Gastrocnemius medialis (tissue), 4 donors: ENCODE data around the gene PRSS57. TPM values are rescaled to one million over a fixed set of nuclear protein-coding genes. Genes with fewer than 3 reads are reported as not detected.

Source experiments
- ATAC-seq, 2 donors: fragments of 150-250 bp; one replicate each; pipeline ENCODE4 v1.9.1; 2016
- DNase-seq, 2 donors: peaks; one replicate each; pipeline ENCODE4 v3.0.0-alpha.2; 2019
- H3K27ac ChIP-seq, 4 donors: fragments of 200-600 bp; sonication (generic); 1 replicate in 1 of 4; 2 replicates in 3 of 4; pipeline ENCODE4 v1.5.1; 2016 to 2018; ENCODE audit warnings: mild to moderate bottlenecking in 2 of 4, moderate library complexity in 1 of 4
- H3K27me3 ChIP-seq, 3 donors: fragments of 200-600 bp; sonication (generic) in 2 of 3; 1 replicate in 1 of 3; 2 replicates in 2 of 3; pipeline versions ENCODE4 v1.5.1 to v1.6.0; 2016 to 2019; ENCODE audit warnings: mild to moderate bottlenecking in 1 of 3, moderate library complexity in 1 of 3
- H3K36me3 ChIP-seq, 2 donors: fragments of 200-600 bp; sonication (generic) in 1 of 2; one replicate each; pipeline ENCODE4 v1.5.1; 2017 to 2018
- H3K4me1 ChIP-seq, 2 donors: fragments of 200-600 bp; sonication (generic) in 1 of 2; one replicate each; pipeline ENCODE4 v1.5.1; 2016 to 2017; ENCODE audit warnings: mild to moderate bottlenecking in 2 of 2
- H3K4me3 ChIP-seq, 4 donors: fragments of 200-600 bp; sonication (generic) in 3 of 4; 1 replicate in 1 of 4; 2 replicates in 3 of 4; pipeline ENCODE4 v1.5.1; 2016 to 2019; ENCODE audit warnings: mild to moderate bottlenecking in 2 of 4
- H3K9me3 ChIP-seq, 3 donors: fragments of 200-600 bp; sonication (generic) in 2 of 3; 1 replicate in 1 of 3; 2 replicates in 2 of 3; pipeline ENCODE4 v1.5.1; 2016 to 2019
- CTCF ChIP-seq, 5 experiments: fragments of 450-650 bp in 3 of 5; fragments of 200-600 bp in 2 of 5; sonication (generic) in 2 of 5; IDR thresholded peaks in 4 of 5; conservative IDR thresholded peaks in 1 of 5; 1 replicate in 4 of 5; 2 replicates in 1 of 5; pipeline ENCODE4 v1.5.1; 2016 to 2019; ENCODE audit warnings: antibody characterized with exemption in 5 of 5, mild to moderate bottlenecking in 3 of 5, moderate library complexity in 3 of 5
- POLR2A ChIP-seq, 2 donors: fragments of 450-650 bp; IDR thresholded peaks; one replicate each; pipeline ENCODE4 v1.6.1; 2017; ENCODE audit warnings: antibody characterized with exemption in 2 of 2, mild to moderate bottlenecking in 2 of 2, moderate library complexity in 2 of 2
- in situ Hi-C, 4 donors: fragments of 200-750 bp; cut with MboI; loops; one replicate each; pipeline versions ENCODE4 v1.15.0 to v1.8.0; 2017; ENCODE audit warnings: low sequenced_read_pairs in 4 of 4
- intact Hi-C: fragments of 100-400 bp; cut with DNase I; formaldehyde crosslinking; loops from one replicate; pipeline ENCODE4 v1.15.1; 2023; ENCODE audit warnings: low total_unique reads
- total RNA-seq, 4 donors: library from RNA; depleted of rRNA; stranded (reverse); fragments of >200 nt; gene quantifications; one replicate each; pipeline versions ENCODE4 v1.1.0 to v1.2.3, GENCODE V29; 2016

The PRSS57 gene
- total RNA-seq, 4 donors from 2014 or later: not detected

- in situ Hi-C loops: loop anchor here in 3 of 4 donors (5.0 to 10.0 kb wide), 2 partner anchors 67 to 70 kb away; no protein-coding TSS in a partner anchor
- H3K27ac ChIP-seq: peak overlapping the region in 1 of 4 donors; percentile 21
- H3K4me3 ChIP-seq: peak overlapping the region; percentile 12 to 43 (median 37)
- H3K36me3 ChIP-seq: no peaks in the 10 kb centered on the region
- no peaks in the 10 kb centered on the region for H3K27me3 ChIP-seq
- DNase-seq (peak; percentile 40 to 60), ATAC-seq (peak in 1 of 2 donors; percentile 26)
- no peak for TF ChIP-seq POLR2A (IDR thresholded peaks at IDR 0.05)
- peak; percentile 84 to 97 (median 91) for TF ChIP-seq CTCF (IDR thresholded peaks at IDR 0.05 in 4 of 5, conservative IDR thresholded peaks at IDR 0.05 in 1 of 5)
- H3K4me1 ChIP-seq: peaks cover 28 to 40% of the 10 kb centered on the region in 2 donors
- intact Hi-C loops: loop anchor here (1.0 to 10.0 kb wide), 3 partner anchors 69 to 260 kb away; partner anchors contain the start of genes ARID3A and PTBP1
- no peaks in the 10 kb centered on the region for H3K9me3 ChIP-seq
These were observed 30.3 kb downstream of the PRSS57 start for GRCh38 chr19:664913-665443.

- Histone ChIP-seq H3K27ac (peak overlapping the region; percentile 93 to 100 (median 96)), H3K36me3 (no peaks in the 10 kb centered on the region), H3K4me3 (peak overlapping the region; percentile 63 to 93 (median 84)), H3K9me3 (no peaks in the 10 kb centered on the region), H3K27me3 (no peaks in the 10 kb centered on the region), H3K4me1 (peaks cover 28 to 53% of the 10 kb centered on the region in 2 donors)
- intact Hi-C loops: loop anchor here (1.0 to 10.0 kb wide), 5 partner anchors 17 to 261 kb away; partner anchors contain the start of genes ARID3A, BSG, POLRMT and PTBP1
- ATAC-seq (peak; percentile 6 to 32), DNase-seq (no peak)
- in situ Hi-C loops: loop anchor here in 1 of 4 donors (10.0 kb wide), 1 partner anchor 71 kb away; no protein-coding TSS in a partner anchor
- no peak for TF ChIP-seq CTCF (IDR thresholded peaks at IDR 0.05 in 4 of 5, conservative IDR thresholded peaks at IDR 0.05 in 1 of 5)
- TF ChIP-seq POLR2A (IDR thresholded peaks at IDR 0.05): no peak
These were observed 31.6 kb downstream of the PRSS57 start for GRCh38 chr19:663682-664117.

- intact Hi-C loops: loop anchor here (1.0 to 10.0 kb wide), 5 partner anchors 17 to 262 kb away; partner anchors contain the start of genes ARID3A, BSG, POLRMT and PTBP1
- DNase-seq (peak; percentile 83 to 92), ATAC-seq (peak; percentile 83 to 89)
- Histone ChIP-seq H3K9me3 (no peaks in the 10 kb centered on the region), H3K27ac (peak within 1 kb of the TSS; percentile 93 to 100 (median 96)), H3K4me3 (peak within 1 kb of the TSS; percentile 88 to 97 (median 91)), H3K4me1 (peaks cover 28 to 59% of the 10 kb centered on the region in 2 donors), H3K36me3 (no peaks in the 10 kb centered on the region), H3K27me3 (no peaks in the 10 kb centered on the region)
- TF ChIP-seq POLR2A (IDR thresholded peaks at IDR 0.05) (peak; percentile 83 to 90), CTCF (IDR thresholded peaks at IDR 0.05 in 4 of 5, conservative IDR thresholded peaks at IDR 0.05 in 1 of 5) (peak in 1 of 5 experiments; percentile 14)
- in situ Hi-C loops: loop anchor here in 1 of 4 donors (10.0 kb wide), 1 partner anchor 72 kb away; no protein-coding TSS in a partner anchor
These were observed 32.1 kb downstream of the PRSS57 start, which contains the start of gene RNF126 for GRCh38 chr19:662962-663681. Gene RNF126 (minus strand): TSS chr19:663214. CDS start chr19:663121, 93 bp downstream.

GRCh38 chr19:662207-662961, 32.9 kb downstream of the PRSS57 start:
- H3K4me3 ChIP-seq: peak overlapping the region; percentile 88 to 97 (median 91)
- peaks cover 28 to 65% of the 10 kb centered on the region in 2 donors for H3K4me1 ChIP-seq
- intact Hi-C loops (loop anchor here (2.0 to 10.0 kb wide), 3 partner anchors 90 to 262 kb away; partner anchors contain the start of genes ARID3A, BSG and PTBP1), in situ Hi-C loops (loop anchor here in 1 of 4 donors (10.0 kb wide), 1 partner anchor 72 kb away; no protein-coding TSS in a partner anchor)
- H3K9me3 ChIP-seq: no peaks in the 10 kb centered on the region
- DNase-seq (no peak), ATAC-seq (peak in 1 of 2 donors; percentile 8)
- TF ChIP-seq POLR2A (IDR thresholded peaks at IDR 0.05) (peak in 1 of 2 donors; percentile 15), CTCF (IDR thresholded peaks at IDR 0.05 in 4 of 5, conservative IDR thresholded peaks at IDR 0.05 in 1 of 5) (no peak)
- H3K27ac ChIP-seq: peak overlapping the region; percentile 78 to 93 (median 90)
- H3K36me3 ChIP-seq: no peaks in the 10 kb centered on the region
- no peaks in the 10 kb centered on the region for H3K27me3 ChIP-seq
